SU-DHL-6 (cell line): ENCODE data around the gene OSBP2.

Experiments used
- CTCF ChIP-seq: fragments of 200-600 bp; sonication (generic); IDR thresholded peaks from one replicate; pipeline ENCODE4 v1.5.1; 2017; ENCODE audit warnings: antibody characterized with exemption, mild to moderate bottlenecking, low read length, moderate library complexity; ENCODE audit not compliant: insufficient read depth, poor library complexity, severe bottlenecking
- EZH2phosphoT487 ChIP-seq: fragments of 200-600 bp; sonication (generic), shearing (Covaris generic); conservative IDR thresholded peaks from 2 replicates; pipeline ENCODE4 v1.6.1; 2018; ENCODE audit warnings: mild to moderate bottlenecking, antibody characterized with exemption, low read length, moderate library complexity, mixed read lengths

- TF ChIP-seq CTCF (no peak), EZH2phosphoT487 (no peak)
Measured at GRCh38 chr22:30948930-30949342, 254.3 kb downstream of the OSBP2 start.
